HG03439 (cell line): Measurements from ENCODE around the gene C19orf38.

Experiments
- ATAC-seq: cut with Tn5 transposase; IDR thresholded peaks from one replicate; pipeline ENCODE4 v1.9.1; 2021; ENCODE audit warnings: mild to moderate bottlenecking, moderate library complexity; ENCODE audit not compliant: unreplicated experiment

The C19orf38 gene

GRCh38 chr19:10899151-10899653 lies 51.0 kb downstream of the C19orf38 start:
- ATAC-seq, result no peak

GRCh38 chr19:10907925-10908324 lies 59.7 kb downstream of the C19orf38 start:
- no peak for ATAC-seq

- no peak for ATAC-seq
Observed at GRCh38 chr19:10908380-10908960, 60.3 kb downstream of the C19orf38 start.

- no peak for ATAC-seq
Observed at GRCh38 chr19:10911579-10912363, 63.6 kb downstream of the C19orf38 start.

GRCh38 chr19:10912619-10913018 lies 64.4 kb downstream of the C19orf38 start:
- ATAC-seq, result no peak

- ATAC-seq, result no peak
Observed at GRCh38 chr19:10913716-10914340, 65.6 kb downstream of the C19orf38 start.

- no peak for ATAC-seq
Observed at GRCh38 chr19:10915130-10916091, 67.2 kb downstream of the C19orf38 start.

GRCh38 chr19:10916602-10917001 lies 68.4 kb downstream of the C19orf38 start:
- ATAC-seq, result no peak

- ATAC-seq, result no peak
Observed at GRCh38 chr19:10918359-10918758, 70.1 kb downstream of the C19orf38 start.
